GM13977 (cell line): ENCODE results near the gene BSG.

ENCODE experiments used
- DNase-seq: peaks from one replicate; pipeline ENCODE4 v3.0.0; 2012; ENCODE audit warnings: low spot score
- CTCF ChIP-seq: IDR thresholded peaks from 2 replicates; pipeline ENCODE4 v1.5.1; 2012; ENCODE audit warnings: mild to moderate bottlenecking, control low read depth; ENCODE audit not compliant: insufficient read depth; ENCODE audit errors: extremely low read depth, missing control alignments
- in situ Hi-C: fragments of 300-500 bp; cut with MboI; formaldehyde crosslinking; loops from one replicate; pipeline ENCODE4 v1.12.0; 2022; ENCODE audit warnings: low sequenced_read_pairs, low pct_unique_long_range_greater_than_20kb, mixed read lengths, inconsistent platforms; ENCODE audit not compliant: unreplicated experiment

Gene BSG

GRCh38 chr19:572140-572742, at the start of gene BSG:
Gene BSG, plus strand, starts transcription at chr19:572596. Its CDS starts 39 bp downstream, at chr19:572635.
- in situ Hi-C loops, result no loop called here
- TF ChIP-seq CTCF, result no peak
- DNase-seq, result peak; percentile 100

GRCh38 chr19:522726-523125, 49.7 kb upstream of the BSG start:
- in situ Hi-C loops, result no loop called here
- no peak for TF ChIP-seq CTCF
- DNase-seq, result no peak

GRCh38 chr19:524062-524674, 48.2 kb upstream of the BSG start:
- no peak for TF ChIP-seq CTCF
- in situ Hi-C loops, result no loop called here
- DNase-seq, result no peak

- DNase-seq, result no peak
- TF ChIP-seq CTCF, result no peak
- in situ Hi-C loops, result no loop called here
Measured at GRCh38 chr19:525029-525428, 47.4 kb upstream of the BSG start.

GRCh38 chr19:525857-526419, 46.5 kb upstream of the BSG start:
- DNase-seq, result no peak
- in situ Hi-C loops, result no loop called here
- TF ChIP-seq CTCF, result no peak

GRCh38 chr19:530134-531008, 42.0 kb upstream of the BSG start:
- no peak for TF ChIP-seq CTCF
- DNase-seq, result no peak
- in situ Hi-C loops, result no loop called here
